DOHH2 (cell line): ENCODE data around the gene STK25.

ENCODE experiments used
- EZH2phosphoT487 ChIP-seq: fragments of 200-600 bp; sonication (generic); IDR thresholded peaks from 2 replicates; pipeline ENCODE4 v1.6.1; 2017; ENCODE audit warnings: borderline replicate concordance, mild to moderate bottlenecking, antibody characterized with exemption, low read length, moderate library complexity, mixed read lengths
- TF ChIP-seq, protein P1 (sequence below): fragments of 200-600 bp; sonication (generic); IDR thresholded peaks from one replicate; pipeline ENCODE4 v1.5.1; 2014; ENCODE audit warnings: antibody characterized with exemption, mild to moderate bottlenecking, low read depth, low read length; ENCODE audit not compliant: poor library complexity, severe bottlenecking

- TF ChIP-seq, protein P1, sequence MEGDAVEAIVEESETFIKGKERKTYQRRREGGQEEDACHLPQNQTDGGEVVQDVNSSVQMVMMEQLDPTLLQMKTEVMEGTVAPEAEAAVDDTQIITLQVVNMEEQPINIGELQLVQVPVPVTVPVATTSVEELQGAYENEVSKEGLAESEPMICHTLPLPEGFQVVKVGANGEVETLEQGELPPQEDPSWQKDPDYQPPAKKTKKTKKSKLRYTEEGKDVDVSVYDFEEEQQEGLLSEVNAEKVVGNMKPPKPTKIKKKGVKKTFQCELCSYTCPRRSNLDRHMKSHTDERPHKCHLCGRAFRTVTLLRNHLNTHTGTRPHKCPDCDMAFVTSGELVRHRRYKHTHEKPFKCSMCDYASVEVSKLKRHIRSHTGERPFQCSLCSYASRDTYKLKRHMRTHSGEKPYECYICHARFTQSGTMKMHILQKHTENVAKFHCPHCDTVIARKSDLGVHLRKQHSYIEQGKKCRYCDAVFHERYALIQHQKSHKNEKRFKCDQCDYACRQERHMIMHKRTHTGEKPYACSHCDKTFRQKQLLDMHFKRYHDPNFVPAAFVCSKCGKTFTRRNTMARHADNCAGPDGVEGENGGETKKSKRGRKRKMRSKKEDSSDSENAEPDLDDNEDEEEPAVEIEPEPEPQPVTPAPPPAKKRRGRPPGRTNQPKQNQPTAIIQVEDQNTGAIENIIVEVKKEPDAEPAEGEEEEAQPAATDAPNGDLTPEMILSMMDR, result no peak
- no peak for TF ChIP-seq EZH2phosphoT487
These were observed 37.4 kb upstream of the STK25 start for GRCh38 chr2:241545523-241546473.
